ENCODE results near the gene OR52E6. TPM values are rescaled to one million over a fixed set of nuclear protein-coding genes. Genes with fewer than 3 reads are reported as not detected.

OR52E6 gene
- total RNA-seq, 4 donors from 2014 or later: not detected

- intact Hi-C loops (cut with DNase I): no loop called here
- no peak within 1 kb of the TSS for H3K4me3 ChIP-seq (replicated peaks in 1 of 3)
- TF ChIP-seq POLR2A (IDR thresholded peaks at IDR 0.05): no peak
- TF ChIP-seq, protein P1, sequence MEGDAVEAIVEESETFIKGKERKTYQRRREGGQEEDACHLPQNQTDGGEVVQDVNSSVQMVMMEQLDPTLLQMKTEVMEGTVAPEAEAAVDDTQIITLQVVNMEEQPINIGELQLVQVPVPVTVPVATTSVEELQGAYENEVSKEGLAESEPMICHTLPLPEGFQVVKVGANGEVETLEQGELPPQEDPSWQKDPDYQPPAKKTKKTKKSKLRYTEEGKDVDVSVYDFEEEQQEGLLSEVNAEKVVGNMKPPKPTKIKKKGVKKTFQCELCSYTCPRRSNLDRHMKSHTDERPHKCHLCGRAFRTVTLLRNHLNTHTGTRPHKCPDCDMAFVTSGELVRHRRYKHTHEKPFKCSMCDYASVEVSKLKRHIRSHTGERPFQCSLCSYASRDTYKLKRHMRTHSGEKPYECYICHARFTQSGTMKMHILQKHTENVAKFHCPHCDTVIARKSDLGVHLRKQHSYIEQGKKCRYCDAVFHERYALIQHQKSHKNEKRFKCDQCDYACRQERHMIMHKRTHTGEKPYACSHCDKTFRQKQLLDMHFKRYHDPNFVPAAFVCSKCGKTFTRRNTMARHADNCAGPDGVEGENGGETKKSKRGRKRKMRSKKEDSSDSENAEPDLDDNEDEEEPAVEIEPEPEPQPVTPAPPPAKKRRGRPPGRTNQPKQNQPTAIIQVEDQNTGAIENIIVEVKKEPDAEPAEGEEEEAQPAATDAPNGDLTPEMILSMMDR (IDR thresholded peaks at IDR 0.05): no peak
- no peaks in the 10 kb centered on the region for H3K27me3 ChIP-seq
- no peaks in the 10 kb centered on the region for H3K36me3 ChIP-seq
- WGBS, 2 donors: 85% methylated on average over 4 of the region's 4 CpGs
- no peak for DNase-seq
- H3K9me3 ChIP-seq: no peaks in the 10 kb centered on the region
- H3K4me1 ChIP-seq: no peaks in the 10 kb centered on the region
- H3K27ac ChIP-seq: no peak within 1 kb of the TSS
Measured at GRCh38 chr11:5880329-5880728, 38.6 kb upstream of the OR52E6 start, which contains the start of gene OR52E4. Gene OR52E4, plus strand, starts transcription at chr11:5880629. Its CDS starts 3,664 bp downstream, at chr11:5884293.

- DNase-seq: no peak
- Histone ChIP-seq H3K4me3 (replicated peaks in 1 of 3) (no peak overlapping the region), H3K4me1 (no peaks in the 10 kb centered on the region), H3K27me3 (no peaks in the 10 kb centered on the region), H3K36me3 (no peaks in the 10 kb centered on the region), H3K27ac (no peak overlapping the region), H3K9me3 (no peaks in the 10 kb centered on the region)
- intact Hi-C loops (cut with DNase I): no loop called here
- TF ChIP-seq, protein P1 (IDR thresholded peaks at IDR 0.05): no peak
- no peak for TF ChIP-seq POLR2A (IDR thresholded peaks at IDR 0.05)
- WGBS, 2 donors: 59 to 68% methylated on average over 2 of the region's 2 CpGs
Measured at GRCh38 chr11:5878564-5878963, 36.9 kb upstream of the OR52E6 start.

DNA sequence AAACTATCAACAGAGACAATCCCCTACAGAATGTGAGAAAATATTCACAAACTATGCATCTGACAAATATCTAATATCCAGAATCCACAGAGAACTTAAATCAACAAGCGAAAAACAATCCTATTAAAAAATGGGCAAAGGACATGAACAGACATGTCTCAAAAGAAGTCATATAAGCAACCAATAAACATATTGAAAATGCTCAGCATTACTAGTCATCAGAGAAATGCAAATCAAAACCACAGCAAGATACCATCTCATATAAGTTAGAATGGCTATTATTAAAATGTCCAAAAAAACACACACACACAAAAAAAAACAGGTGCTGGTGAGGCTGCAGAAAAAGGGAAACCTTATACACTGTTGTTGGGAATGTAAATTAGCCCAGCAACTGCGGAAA, 24.1 kb upstream of the OR52E6 start:
- Histone ChIP-seq H3K4me1 (no peaks in the 10 kb centered on the region), H3K36me3 (no peaks in the 10 kb centered on the region), H3K9me3 (no peaks in the 10 kb centered on the region), H3K4me3 (replicated peaks in 1 of 3) (no peak overlapping the region), H3K27ac (no peak overlapping the region), H3K27me3 (no peaks in the 10 kb centered on the region)
- TF ChIP-seq POLR2A (IDR thresholded peaks at IDR 0.05): no peak
- TF ChIP-seq, protein P1 (IDR thresholded peaks at IDR 0.05): no peak
- DNase-seq: no peak
- intact Hi-C loops (cut with DNase I): no loop called here
- WGBS, 2 donors: 87 to 93% methylated on average over 2 of the region's 2 CpGs

DNA sequence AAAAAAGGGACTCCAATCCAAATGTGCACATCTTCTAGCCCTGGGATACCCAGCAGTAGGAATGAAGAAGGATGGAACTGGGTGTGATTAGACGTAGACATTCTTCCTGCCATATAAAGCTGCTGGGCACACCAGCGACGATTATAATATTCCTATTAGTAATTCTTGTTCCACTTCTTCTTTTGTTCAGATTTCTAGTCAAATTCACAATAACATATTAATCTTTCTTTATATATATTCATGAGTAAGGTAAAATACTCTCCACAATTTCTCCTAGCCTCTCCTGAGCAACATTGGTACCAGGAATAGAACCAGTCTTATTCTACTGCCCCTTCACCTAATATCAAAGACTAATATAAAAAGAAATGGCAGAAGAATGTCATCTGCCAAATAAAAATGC, 15.9 kb upstream of the OR52E6 start, which contains the start of gene OR52E8:
OR52E8 (minus strand) TSS at position 101 of the 400 bp plus-strand sequence; CDS start at position 101, 0 bp downstream.
- Histone ChIP-seq H3K4me3 (replicated peaks in 1 of 3) (no peak within 1 kb of the TSS), H3K4me1 (no peaks in the 10 kb centered on the region), H3K36me3 (no peaks in the 10 kb centered on the region), H3K27me3 (no peaks in the 10 kb centered on the region), H3K9me3 (no peaks in the 10 kb centered on the region), H3K27ac (no peak within 1 kb of the TSS)
- TF ChIP-seq POLR2A (IDR thresholded peaks at IDR 0.05): no peak
- TF ChIP-seq, protein P1 (IDR thresholded peaks at IDR 0.05): no peak
- DNase-seq: no peak
- WGBS, 2 donors: 94 to 97% methylated on average over 3 of the region's 3 CpGs
- intact Hi-C loops (cut with DNase I): no loop called here

- 89 to 98% methylated on average over 1 of the region's 1 CpG for WGBS, 2 donors
- intact Hi-C loops (cut with DNase I): no loop called here
- no peak for DNase-seq
Measured at GRCh38 chr11:5851002-5851401, 9.3 kb upstream of the OR52E6 start.

GRCh38 chr11:5847711-5848110, 6.0 kb upstream of the OR52E6 start:
- Histone ChIP-seq H3K36me3 (no peaks in the 10 kb centered on the region), H3K4me3 (replicated peaks in 1 of 3) (no peak overlapping the region), H3K9me3 (no peaks in the 10 kb centered on the region), H3K27me3 (no peaks in the 10 kb centered on the region), H3K27ac (no peak overlapping the region), H3K4me1 (no peaks in the 10 kb centered on the region)
- no peak for TF ChIP-seq POLR2A (IDR thresholded peaks at IDR 0.05)
- TF ChIP-seq, protein P1 (IDR thresholded peaks at IDR 0.05): no peak
- DNase-seq: no peak
- intact Hi-C loops (cut with DNase I): no loop called here

More at GRCh38 chr11:5851002-5851401, 9.3 kb upstream of the OR52E6 start:
- Histone ChIP-seq H3K4me3 (replicated peaks in 1 of 3) (no peak overlapping the region), H3K36me3 (no peaks in the 10 kb centered on the region), H3K27ac (no peak overlapping the region), H3K9me3 (no peaks in the 10 kb centered on the region), H3K27me3 (no peaks in the 10 kb centered on the region), H3K4me1 (no peaks in the 10 kb centered on the region)
- no peak for TF ChIP-seq POLR2A (IDR thresholded peaks at IDR 0.05)
